OCI-LY7 (cell line): ENCODE results near the gene ZNF416. TPM values are rescaled to one million over a fixed set of nuclear protein-coding genes. Genes with fewer than 3 reads are reported as not detected.

Experiments
- BruUV-seq: library from RNA; stranded (reverse); fragments of 400-500 nt; replicated peaks from 2 replicates; lab custom pipeline; 2021; lab: Mats Ljungman, UMichigan
- CTCF ChIA-PET: fragments of 300-600 bp; sonication (Branson Sonifier 250); formaldehyde crosslinking; loops from one replicate; lab custom pipeline; 2022; ENCODE audit warnings: antibody characterized with exemption; ENCODE audit not compliant: unreplicated experiment; lab: Charles Lee
- POLR2A ChIA-PET: fragments of 300-600 bp; sonication (Branson Sonifier 250); formaldehyde crosslinking; loops from one replicate; lab custom pipeline; 2022; ENCODE audit warnings: antibody characterized with exemption; lab: Charles Lee
- DNase-seq: peaks from one replicate; pipeline ENCODE4 v3.0.0-alpha.2; 2015; ENCODE audit warnings: low spot score
- H2AFZ ChIP-seq: fragments of 200-600 bp; sonication (generic), shearing (Covaris generic); 2 replicates; pipeline ENCODE4 v1.6.1; 2014; ENCODE audit warnings: mild to moderate bottlenecking, antibody characterized with exemption, low read length, moderate library complexity
- H3K27ac ChIP-seq: fragments of 200-600 bp; sonication (generic); 2 replicates; pipeline ENCODE4 v1.5.1; 2014; ENCODE audit warnings: mixed run types, low read depth, mild to moderate bottlenecking, moderate library complexity, low read length, inconsistent platforms; ENCODE audit not compliant: poor library complexity, severe bottlenecking
- H3K36me3 ChIP-seq: fragments of 200-600 bp; sonication (generic); 2 replicates; pipeline ENCODE4 v1.6.1; 2014; ENCODE audit warnings: mild to moderate bottlenecking, antibody characterized with exemption, low read length, moderate library complexity, mixed read lengths; ENCODE audit not compliant: insufficient read depth
- H3K4me1 ChIP-seq: fragments of 200-600 bp; sonication (generic); 2 replicates; pipeline ENCODE4 v1.5.1; 2014; ENCODE audit warnings: mild to moderate bottlenecking, low read length; ENCODE audit not compliant: insufficient read depth, poor library complexity, severe bottlenecking
- H3K4me2 ChIP-seq: fragments of 200-600 bp; sonication (generic); 2 replicates; pipeline ENCODE4 v1.6.1; 2014; ENCODE audit warnings: mild to moderate bottlenecking, low read length
- H3K4me3 ChIP-seq: fragments of 200-600 bp; sonication (generic); 2 replicates; pipeline ENCODE4 v1.5.1; 2014; ENCODE audit warnings: mild to moderate bottlenecking, low read depth, low read length; ENCODE audit not compliant: poor library complexity, severe bottlenecking
- H3K79me2 ChIP-seq: fragments of 200-600 bp; sonication (generic); 2 replicates; pipeline ENCODE4 v1.6.1; 2016; ENCODE audit warnings: low read depth, mild to moderate bottlenecking, low read length, moderate library complexity, mixed read lengths; ENCODE audit not compliant: insufficient read depth
- H3K9me2 ChIP-seq: fragments of 200-600 bp; sonication (generic); 2 replicates; pipeline ENCODE4 v1.6.1; 2016; ENCODE audit warnings: mild to moderate bottlenecking, low read length, mixed read lengths; ENCODE audit not compliant: insufficient read depth
- H3K9me3 ChIP-seq: fragments of 200-600 bp; sonication (generic); 2 replicates; pipeline ENCODE4 v1.6.1; 2014; ENCODE audit warnings: mild to moderate bottlenecking, mixed run types, low read length, mixed read lengths
- H4K20me1 ChIP-seq: fragments of 200-600 bp; sonication (generic); 2 replicates; pipeline ENCODE4 v1.6.1; 2014; ENCODE audit warnings: mild to moderate bottlenecking, antibody characterized with exemption, low read length, moderate library complexity, mixed read lengths; ENCODE audit not compliant: insufficient read depth
- CTCF ChIP-seq: fragments of 200-600 bp; sonication (generic); conservative IDR thresholded peaks from 2 replicates; pipeline ENCODE4 v1.5.1; 2014; ENCODE audit warnings: mild to moderate bottlenecking, antibody characterized with exemption, low read length, moderate library complexity, mixed read lengths
- EZH2phosphoT487 ChIP-seq: fragments of 200-600 bp; sonication (generic); IDR thresholded peaks from 2 replicates; pipeline ENCODE4 v1.6.1; 2018; ENCODE audit warnings: low read depth, borderline replicate concordance, mild to moderate bottlenecking, mixed run types, antibody characterized with exemption, low read length, moderate library complexity, mixed read lengths
- intact Hi-C: fragments of 100-400 bp; cut with micrococcal nuclease; formaldehyde crosslinking; loops from one replicate; pipeline ENCODE4 v1.10.0; 2022; ENCODE audit not compliant: unreplicated experiment
- total RNA-seq, 2 experiments: library from RNA; depleted of rRNA in 1 of 2; stranded (reverse); fragments of >200 nt in 1 of 2; shearing (Covaris generic) in 1 of 2; gene quantifications; 2 replicates each; pipeline ENCODE4 v1.2.3, GENCODE V29; 2014 to 2022

ZNF416 gene
- total RNA-seq, 2 experiments from 2014 or later, result 3.1 to 5.0 TPM

GRCh38 chr19:57563547-57563946 is 15.2 kb downstream of the ZNF416 start:
- H4K20me1 ChIP-seq, result no peaks in the 10 kb centered on the region
- no peaks in the 10 kb centered on the region for H3K9me2 ChIP-seq
- no peak overlapping the region for H3K4me2 ChIP-seq
- ChIA-PET CTCF (no interaction called here), POLR2A (no interaction called here)
- TF ChIP-seq EZH2phosphoT487 (no peak), CTCF (no peak)
- no TSS peak for BruUV-seq
- peaks cover 60% of the 10 kb centered on the region for H3K9me3 ChIP-seq
- H3K4me3 ChIP-seq, result no peak overlapping the region
- intact Hi-C loops, result no loop called here
- no peaks in the 10 kb centered on the region for H3K4me1 ChIP-seq
- H3K79me2 ChIP-seq, result no peaks in the 10 kb centered on the region
- no peak for DNase-seq
- H3K36me3 ChIP-seq, result no peaks in the 10 kb centered on the region
- H2AFZ ChIP-seq, result no peak overlapping the region
- no peak overlapping the region for H3K27ac ChIP-seq

- Histone ChIP-seq H3K4me1 (no peaks in the 10 kb centered on the region), H3K27ac (no peak overlapping the region), H3K4me3 (peak overlapping the region; percentile 71), H3K79me2 (no peaks in the 10 kb centered on the region), H3K36me3 (peaks cover 7% of the 10 kb centered on the region; the same call in 1 of the 2 replicates), H3K4me2 (no peak overlapping the region), H4K20me1 (no peaks in the 10 kb centered on the region), H3K9me2 (no peaks in the 10 kb centered on the region), H2AFZ (peak overlapping the region; percentile 66; the same call in 1 of the 2 replicates), H3K9me3 (peaks cover 39% of the 10 kb centered on the region; the same call in 1 of the 2 replicates)
- ChIA-PET POLR2A (no interaction called here), CTCF (no interaction called here)
- BruUV-seq, result no TSS peak
- DNase-seq, result no peak
- intact Hi-C loops, result no loop called here
- TF ChIP-seq EZH2phosphoT487 (no peak), CTCF (no peak)
These were observed 18.6 kb downstream of the ZNF416 start for GRCh38 chr19:57560049-57560491.

- ChIA-PET CTCF (no interaction called here), POLR2A (no interaction called here)
- H3K9me2 ChIP-seq, result no peaks in the 10 kb centered on the region
- H3K27ac ChIP-seq, result no peak within 1 kb of the TSS
- H3K36me3 ChIP-seq, result peaks cover 12% of the 10 kb centered on the region
- intact Hi-C loops, result no loop called here
- H3K9me3 ChIP-seq, result peaks cover 37% of the 10 kb centered on the region; the same call in 1 of the 2 replicates
- peak within 1 kb of the TSS; percentile 66; the same call in 1 of the 2 replicates for H2AFZ ChIP-seq
- H4K20me1 ChIP-seq, result no peaks in the 10 kb centered on the region
- peak; percentile 75 for DNase-seq
- H3K4me1 ChIP-seq, result no peaks in the 10 kb centered on the region
- H3K4me3 ChIP-seq, result peak within 1 kb of the TSS; percentile 71
- peak within 1 kb of the TSS; percentile 83 for H3K4me2 ChIP-seq
- TF ChIP-seq CTCF (no peak), EZH2phosphoT487 (no peak)
- TSS peak; percentile 79 for BruUV-seq
- H3K79me2 ChIP-seq, result no peaks in the 10 kb centered on the region
These were observed 19.2 kb downstream of the ZNF416 start, which contains the start of gene ZNF550 for GRCh38 chr19:57559404-57560025. Gene ZNF550, minus strand, starts transcription at chr19:57559863. Its CDS starts 181 bp downstream, at chr19:57559682.
